22Rv1 (cell line): Measurements from ENCODE around the gene POLR1G.

Source experiments
- ZFX ChIP-seq: fragments of 450-650 bp; IDR thresholded peaks from 2 replicates; pipeline ENCODE4 v1.6.1; 2017; ENCODE audit warnings: antibody characterized with exemption, borderline replicate concordance
- TF ChIP-seq, protein P1 (sequence below): fragments of 450-650 bp; IDR thresholded peaks from 2 replicates; pipeline ENCODE4 v1.5.1; 2017; ENCODE audit warnings: mild to moderate bottlenecking

DNA sequence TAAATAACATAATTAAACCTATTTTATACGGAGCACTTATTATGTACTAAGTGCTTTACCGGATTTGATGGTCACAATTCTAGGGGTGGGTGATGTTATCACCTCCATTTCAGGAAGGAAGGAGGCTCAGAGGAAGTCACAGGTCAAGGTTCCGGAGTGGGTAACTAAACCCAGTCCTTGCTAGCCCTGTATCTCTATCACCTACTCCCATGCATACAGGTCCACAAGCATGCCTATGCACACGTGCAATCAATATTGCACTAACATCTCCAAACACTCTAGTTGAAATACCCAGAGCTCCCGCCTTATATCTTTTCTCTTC is 43.5 kb downstream of the POLR1G start:
- TF ChIP-seq, protein P1, sequence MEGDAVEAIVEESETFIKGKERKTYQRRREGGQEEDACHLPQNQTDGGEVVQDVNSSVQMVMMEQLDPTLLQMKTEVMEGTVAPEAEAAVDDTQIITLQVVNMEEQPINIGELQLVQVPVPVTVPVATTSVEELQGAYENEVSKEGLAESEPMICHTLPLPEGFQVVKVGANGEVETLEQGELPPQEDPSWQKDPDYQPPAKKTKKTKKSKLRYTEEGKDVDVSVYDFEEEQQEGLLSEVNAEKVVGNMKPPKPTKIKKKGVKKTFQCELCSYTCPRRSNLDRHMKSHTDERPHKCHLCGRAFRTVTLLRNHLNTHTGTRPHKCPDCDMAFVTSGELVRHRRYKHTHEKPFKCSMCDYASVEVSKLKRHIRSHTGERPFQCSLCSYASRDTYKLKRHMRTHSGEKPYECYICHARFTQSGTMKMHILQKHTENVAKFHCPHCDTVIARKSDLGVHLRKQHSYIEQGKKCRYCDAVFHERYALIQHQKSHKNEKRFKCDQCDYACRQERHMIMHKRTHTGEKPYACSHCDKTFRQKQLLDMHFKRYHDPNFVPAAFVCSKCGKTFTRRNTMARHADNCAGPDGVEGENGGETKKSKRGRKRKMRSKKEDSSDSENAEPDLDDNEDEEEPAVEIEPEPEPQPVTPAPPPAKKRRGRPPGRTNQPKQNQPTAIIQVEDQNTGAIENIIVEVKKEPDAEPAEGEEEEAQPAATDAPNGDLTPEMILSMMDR, result no peak
- no peak for TF ChIP-seq ZFX
